HG03039 (cell line): ENCODE measurements around the gene THUMPD2.
A peak's percentile ranks its signal among the peaks of the same experiment; 100 is the strongest.
"Not testable (repeated sequence)": the region's sequence is repeated elsewhere in the genome, so short reads cannot be mapped to it uniquely, and the experiment has no call there.

ENCODE experiments used
- ATAC-seq: cut with Tn5 transposase; IDR thresholded peaks from one replicate; pipeline ENCODE4 v1.9.1; 2021; ENCODE audit warnings: mild to moderate bottlenecking, moderate library complexity; ENCODE audit not compliant: unreplicated experiment

THUMPD2 gene

DNA sequence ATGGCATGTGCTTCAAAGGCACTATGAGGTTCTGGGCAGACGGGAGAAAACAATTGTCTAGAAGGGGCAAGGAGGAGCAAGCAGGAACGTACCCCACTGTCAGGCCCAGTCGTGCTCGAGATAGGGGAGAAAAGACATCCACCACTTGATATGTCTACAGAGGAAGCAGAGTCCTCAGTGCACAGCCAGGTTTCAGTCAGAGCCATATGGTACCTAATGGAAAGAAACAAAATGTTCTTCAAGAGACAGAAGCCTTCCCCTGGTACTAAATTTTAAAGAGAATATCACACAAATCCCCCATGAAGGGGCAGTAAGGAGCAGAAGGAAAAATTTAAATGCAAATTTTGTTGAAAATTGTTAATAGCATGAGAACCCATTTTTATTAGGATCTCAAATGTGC, 21.9 kb downstream of the THUMPD2 start:
- ATAC-seq: no peak

DNA sequence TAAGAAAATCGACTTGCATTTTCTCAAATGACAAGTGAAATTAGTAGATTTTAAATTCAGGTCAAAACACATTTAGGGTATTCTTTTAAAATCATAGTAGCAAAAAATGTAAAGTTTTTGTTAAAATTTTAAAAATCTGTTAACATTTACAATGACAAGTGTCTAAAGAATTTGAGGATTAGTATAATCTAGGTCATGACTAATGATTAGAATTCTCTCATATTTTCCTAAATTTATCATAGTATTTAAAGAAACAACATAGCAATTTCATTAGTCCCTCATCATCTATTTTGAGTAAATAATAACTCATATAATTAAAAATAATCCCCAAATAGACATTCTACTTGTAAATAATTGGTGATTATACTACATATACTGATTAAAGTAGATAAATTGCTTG, 23.6 kb downstream of the THUMPD2 start:
- ATAC-seq: no peak

DNA sequence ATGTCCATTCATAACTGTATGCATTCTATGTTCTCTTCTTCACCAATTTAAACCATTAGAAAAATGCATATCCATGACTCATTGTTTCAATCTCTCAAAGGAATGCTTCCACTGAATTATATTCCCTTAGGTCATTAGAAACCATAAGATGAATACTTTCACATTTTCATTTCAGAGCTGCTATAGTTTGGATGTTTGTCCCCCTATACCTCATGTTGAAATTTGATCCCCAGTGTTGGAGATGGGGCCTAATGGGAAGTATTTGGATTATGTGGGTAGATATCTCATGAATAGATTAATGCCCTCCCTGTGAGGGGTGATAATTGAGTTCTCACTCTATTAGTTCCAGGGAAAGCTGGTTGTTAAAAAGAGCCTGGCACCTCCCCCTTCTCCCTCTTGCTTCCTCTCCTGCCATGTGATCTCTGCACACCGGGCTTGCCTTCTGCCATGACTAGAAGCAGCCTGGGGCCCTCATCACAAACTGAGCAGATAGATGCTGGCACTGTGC, 35.7 kb downstream of the THUMPD2 start:
- ATAC-seq: no peak

DNA sequence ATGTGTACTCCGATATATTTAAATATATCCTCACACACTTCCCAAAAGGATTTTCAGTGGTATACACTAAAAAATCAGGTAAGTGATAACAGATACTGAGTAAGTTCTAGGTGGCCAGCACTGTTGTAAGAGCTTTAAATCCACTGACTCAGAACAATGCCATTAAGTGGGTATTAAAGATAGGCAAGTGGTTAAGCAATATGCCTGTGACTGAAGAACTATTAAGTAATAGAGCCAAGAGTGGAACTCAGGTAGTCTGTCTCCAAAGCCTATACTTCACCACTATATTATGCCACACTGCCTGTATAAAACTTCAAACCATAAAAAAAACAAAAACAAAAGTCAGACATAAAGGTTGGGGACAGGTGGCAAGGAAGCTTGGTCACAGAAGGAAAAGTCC, 37.2 kb downstream of the THUMPD2 start:
- ATAC-seq: no peak

DNA sequence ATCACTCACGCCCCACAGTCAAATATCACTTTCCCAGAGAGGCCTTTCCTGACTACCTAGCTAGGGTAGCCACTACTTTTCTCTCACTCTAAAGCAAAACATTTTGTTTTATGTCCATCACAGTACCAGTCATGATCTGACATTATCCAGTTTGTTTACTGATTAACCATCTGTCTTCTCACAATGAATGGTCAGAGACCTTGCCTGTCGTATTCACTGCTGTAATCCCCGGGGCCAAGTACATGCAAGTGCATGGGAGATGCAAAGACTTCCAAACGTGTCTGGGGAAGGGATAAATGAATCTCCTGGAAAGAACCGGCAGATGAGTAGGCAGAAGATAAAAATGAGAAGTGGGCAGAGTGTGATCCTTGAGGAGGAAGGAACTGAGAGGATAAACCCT, 39.7 kb downstream of the THUMPD2 start:
- ATAC-seq: no peak

DNA sequence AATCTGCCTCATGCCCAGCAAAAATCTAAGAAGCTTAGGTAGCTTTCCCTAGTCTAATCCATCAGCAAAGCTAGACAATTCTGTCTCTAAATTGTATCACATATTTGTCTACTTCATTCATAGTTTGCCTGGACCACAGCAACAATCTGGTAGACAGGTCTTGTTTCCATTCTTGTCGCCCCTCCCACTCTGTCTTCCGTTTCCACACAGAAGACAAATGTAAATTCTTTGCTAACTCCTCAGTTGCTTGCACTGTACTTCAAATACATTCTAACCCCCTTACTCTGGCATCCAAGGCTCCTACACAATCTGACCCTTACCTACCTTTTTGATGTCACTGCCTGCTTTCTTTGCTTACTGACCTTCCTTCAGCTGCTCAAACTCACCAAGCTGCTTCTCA, 40.1 kb downstream of the THUMPD2 start:
- ATAC-seq: no peak

DNA sequence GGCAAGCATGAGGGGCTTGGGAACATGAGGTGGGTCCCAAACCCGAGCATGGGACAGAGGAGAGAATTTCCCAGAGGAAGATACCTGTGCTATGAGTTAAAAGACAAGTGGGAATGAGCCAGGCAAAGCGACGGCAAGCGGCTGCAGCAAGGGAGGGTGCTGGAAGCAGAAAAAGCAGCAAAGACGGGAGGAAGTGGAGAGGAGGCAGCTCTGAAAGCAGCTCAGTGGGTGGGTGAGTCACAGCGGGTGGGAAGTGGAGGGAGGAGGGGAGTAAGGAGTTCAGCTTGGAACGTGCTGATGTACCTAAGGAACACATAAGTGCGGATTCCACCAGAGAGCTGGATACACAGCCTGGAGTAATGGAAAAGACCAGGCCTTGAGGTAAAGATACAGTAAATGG, 41.4 kb downstream of the THUMPD2 start:
- no peak for ATAC-seq

DNA sequence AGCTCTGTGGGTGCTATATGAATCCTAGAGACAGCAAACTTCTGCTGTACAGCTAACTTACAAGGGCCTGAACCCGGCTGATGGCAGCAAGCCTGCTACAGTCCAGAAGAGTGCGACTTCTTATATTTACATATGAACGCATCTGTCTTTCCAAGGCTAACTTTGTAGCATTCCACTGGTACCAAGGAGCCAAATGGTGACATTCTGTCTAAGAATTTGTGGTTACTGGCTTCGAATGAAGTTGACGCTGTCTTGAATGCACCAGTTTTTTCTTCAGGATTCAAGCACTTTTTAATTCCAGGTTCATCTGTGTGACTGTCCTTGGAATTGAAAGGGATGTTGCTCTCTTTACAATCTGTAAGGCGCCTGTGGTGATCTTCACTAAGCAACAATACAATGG, 42.4 kb downstream of the THUMPD2 start:
- no peak for ATAC-seq

DNA sequence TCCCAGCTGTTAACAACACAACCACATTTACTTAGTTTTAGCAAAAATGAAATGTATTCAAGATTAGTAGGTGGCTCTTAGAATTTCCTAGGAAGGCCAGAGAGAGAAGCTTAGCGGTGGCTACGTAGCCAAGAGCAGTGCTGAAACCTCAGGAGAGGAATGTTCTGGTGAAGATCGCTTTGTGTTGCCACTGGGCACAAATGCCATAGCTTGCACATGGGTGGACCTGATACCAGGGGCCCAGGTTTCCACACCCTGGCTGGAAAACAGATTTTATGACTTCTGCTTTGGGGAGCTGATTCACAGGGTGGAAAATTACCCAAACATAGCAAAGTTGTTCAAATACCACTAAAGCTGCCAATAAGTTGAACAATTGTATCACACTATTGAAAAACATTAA, 43.4 kb downstream of the THUMPD2 start:
- ATAC-seq: no peak

DNA sequence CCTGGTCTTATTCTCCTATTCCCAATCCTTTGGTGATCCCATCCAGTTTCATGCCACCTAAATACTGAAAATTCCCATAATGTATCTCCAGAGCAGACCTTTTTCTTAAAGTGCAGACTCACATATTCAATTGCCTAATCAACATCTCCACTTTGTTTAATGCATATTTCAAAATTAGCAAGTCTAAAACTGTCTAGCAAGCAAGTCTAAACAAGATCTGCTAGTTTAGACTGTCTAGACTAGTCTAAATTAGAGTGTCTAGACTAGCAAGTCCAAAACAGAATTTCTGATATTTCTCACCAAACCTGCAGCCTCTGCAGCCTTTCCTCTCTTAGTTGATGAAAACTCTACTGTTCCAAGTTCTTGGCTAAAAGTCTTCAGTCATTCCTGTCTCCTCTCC, 44.6 kb downstream of the THUMPD2 start:
- no peak for ATAC-seq

DNA sequence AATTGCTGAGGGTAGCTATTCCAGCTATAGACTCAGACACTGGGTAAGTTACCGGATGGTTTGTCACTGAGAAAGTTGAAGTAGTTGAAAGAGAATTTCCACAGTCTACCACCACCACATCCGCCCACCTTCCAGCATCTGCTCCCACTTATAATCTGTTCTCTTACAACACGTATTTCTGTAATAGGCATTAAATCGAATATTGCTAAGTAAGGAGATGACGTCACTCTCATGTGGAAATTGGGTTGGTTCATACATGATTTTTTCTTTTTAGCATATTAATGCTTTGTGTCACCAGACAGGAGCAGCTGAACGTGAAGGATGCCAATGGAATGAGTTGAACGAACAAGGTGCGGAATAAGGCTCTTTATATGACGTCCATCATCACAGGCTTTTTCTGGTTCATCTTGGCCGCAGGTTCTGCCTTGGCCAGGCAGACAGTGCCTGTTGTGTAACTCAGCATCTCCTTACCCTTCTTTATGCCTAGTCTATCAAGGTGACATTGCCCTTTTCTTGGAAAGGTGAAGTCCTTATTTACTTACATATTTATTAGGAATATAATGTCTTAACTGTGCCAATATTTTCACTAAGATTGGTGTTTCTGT, 45.9 kb downstream of the THUMPD2 start:
- no peak for ATAC-seq

DNA sequence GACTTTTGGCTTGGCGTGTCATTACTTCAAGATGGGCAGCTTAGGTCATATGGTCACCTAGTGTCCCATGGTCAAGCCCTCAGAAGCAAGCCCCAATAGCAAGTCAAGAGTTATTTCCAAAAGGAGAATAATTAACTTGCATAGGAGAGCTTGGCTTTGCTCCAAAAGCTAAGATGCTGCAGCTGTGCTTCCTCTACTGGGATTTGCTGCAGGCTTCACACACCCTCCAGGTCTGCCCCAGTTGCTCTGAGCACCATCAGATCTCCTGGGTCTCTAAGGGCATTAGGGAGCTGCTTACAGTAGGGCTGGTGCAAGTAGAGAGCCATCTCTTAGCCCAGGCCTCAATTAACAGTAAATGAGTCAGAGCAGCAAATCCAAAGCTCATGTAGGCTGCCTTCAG, 46.6 kb downstream of the THUMPD2 start:
- no peak for ATAC-seq

DNA sequence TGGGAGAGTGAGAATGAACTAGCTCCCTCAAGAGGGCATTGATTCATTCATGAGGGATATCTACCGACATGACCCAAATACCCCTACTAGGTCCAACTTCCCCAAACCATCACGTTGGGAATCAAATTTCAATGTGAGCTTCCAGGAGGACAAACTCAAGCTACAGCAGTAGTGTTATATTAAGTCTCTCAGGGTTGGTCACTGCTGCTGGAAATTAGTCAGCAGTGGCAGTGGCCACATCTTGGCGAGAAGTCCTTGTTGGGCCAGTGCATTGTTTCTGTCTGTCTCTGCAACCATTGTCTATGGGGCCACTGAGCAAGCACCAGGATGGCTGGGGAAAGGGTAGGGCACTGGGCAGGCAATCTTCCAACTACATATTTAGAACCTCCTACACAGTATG, 47.5 kb downstream of the THUMPD2 start:
- ATAC-seq: no peak

DNA sequence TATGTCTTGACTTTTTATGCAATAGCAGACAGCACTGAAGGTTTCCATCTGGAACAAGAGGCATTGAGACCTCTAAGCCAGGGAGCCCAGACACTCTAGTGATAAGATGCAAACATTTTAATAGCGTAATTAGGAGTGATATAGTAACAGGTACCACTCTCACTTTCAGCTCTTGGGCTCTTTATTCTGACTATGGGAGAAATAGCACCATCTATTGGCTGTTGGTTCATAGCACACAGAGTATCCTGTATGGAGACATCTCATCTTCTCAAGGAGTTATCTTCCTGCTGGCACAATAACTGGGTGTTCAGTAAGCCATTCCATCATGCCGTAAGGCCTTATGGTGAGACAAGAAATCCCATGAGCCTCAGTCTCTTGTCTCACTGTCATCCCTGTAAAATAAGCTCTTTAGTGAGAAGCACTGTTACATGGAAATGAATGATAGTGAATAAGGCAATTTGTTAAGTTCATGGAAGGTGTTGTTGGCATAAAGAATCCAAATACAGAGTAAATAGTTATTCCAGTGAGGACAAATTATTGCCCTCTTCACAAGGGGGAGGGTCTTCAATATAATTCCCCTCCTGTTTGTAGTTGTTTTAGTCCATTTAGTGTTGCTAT, 48.3 kb downstream of the THUMPD2 start:
- peak; percentile 45 for ATAC-seq

DNA sequence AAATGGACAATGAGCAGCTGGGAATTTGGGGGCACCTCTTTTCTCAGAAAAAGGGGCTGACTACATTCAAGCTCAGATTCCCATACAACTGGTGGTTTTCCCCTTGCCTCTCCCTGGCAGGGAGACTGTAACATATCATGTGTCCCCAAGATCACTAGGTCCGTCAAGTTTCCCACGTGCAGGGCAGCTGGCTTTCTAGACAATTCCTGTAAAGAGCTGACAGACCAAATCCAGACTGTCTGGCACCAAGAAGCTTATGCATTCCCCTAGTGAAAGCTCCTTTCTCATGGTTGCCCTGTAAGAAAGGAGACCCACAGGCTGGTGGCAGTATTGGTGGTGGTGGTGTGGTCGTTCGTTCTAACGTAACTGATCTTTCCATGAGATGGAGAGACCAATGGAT, 48.8 kb downstream of the THUMPD2 start:
- ATAC-seq: no peak

DNA sequence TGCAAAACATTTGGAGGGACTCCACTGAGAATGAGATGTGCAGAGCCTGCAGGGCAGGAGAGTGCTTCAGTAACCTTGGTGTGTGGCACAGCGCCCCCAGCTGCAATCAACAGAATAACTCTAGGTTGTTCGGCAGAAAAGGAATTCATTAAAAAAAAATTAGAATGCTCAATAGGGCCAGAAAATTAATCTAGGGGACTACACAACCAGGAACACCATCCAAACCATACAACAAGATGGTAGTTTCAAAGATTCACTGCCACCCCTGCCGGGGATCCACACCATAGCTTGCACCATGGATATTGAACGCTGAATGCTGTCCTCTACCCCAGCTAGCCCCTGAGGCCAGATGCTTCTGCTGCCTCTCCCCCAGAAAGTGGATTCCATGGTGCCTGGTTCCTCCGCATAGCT, 50.1 kb downstream of the THUMPD2 start:
- ATAC-seq: peak; percentile 41

DNA sequence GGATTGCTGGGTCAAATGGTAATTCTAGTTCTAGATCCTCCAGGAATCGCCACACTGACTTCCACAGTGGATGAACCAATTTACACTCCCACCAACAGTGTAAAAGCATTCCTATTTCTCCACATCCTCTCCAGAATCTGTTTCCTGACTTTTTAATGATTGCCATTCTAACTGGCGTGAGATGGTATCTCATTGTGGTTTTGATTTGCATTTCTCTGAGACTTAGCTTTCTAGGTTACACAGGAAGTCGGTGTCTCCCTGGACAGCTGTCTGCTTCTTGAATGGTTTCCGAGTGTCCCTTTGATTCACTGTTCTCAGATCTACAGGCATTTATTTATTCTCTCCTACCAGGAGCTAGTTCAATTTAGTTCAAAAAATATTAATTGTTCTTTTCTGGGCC, 51.0 kb downstream of the THUMPD2 start:
- not testable (repeated sequence) for ATAC-seq

DNA sequence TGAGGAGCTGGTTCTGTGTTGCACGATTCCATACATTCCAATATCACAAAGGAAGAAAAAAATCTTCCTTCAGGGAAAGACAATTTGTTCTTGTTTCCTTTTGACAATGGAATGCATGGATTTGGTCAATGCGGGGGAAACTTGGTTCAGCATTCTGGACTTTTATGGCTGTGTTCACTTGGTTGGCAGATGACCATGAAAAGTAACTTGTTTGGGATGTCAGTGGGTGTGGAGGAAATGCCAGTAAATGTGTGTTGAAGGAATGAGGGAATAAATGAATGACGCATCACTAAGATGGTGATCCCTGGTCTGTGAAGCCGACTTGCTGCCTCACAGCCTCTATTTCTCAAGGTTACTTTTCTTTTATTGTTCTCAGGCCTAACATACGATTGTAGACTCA, 53.7 kb downstream of the THUMPD2 start:
- ATAC-seq: no peak

DNA sequence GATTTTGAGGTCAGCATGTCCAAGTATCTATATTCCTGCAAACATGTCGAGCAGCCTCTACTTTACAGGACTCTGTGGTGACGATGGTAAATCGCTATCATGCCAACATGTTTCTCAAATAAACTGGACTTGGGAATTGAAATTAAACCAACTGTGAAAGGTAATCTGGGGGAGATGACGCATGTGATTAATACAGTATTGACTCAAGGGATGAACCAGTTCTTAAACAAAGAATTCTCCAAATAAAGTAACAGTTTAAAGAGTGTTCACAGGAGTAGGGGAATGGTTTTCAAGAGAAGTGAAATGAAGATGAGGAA, 54.3 kb downstream of the THUMPD2 start:
- ATAC-seq: no peak

DNA sequence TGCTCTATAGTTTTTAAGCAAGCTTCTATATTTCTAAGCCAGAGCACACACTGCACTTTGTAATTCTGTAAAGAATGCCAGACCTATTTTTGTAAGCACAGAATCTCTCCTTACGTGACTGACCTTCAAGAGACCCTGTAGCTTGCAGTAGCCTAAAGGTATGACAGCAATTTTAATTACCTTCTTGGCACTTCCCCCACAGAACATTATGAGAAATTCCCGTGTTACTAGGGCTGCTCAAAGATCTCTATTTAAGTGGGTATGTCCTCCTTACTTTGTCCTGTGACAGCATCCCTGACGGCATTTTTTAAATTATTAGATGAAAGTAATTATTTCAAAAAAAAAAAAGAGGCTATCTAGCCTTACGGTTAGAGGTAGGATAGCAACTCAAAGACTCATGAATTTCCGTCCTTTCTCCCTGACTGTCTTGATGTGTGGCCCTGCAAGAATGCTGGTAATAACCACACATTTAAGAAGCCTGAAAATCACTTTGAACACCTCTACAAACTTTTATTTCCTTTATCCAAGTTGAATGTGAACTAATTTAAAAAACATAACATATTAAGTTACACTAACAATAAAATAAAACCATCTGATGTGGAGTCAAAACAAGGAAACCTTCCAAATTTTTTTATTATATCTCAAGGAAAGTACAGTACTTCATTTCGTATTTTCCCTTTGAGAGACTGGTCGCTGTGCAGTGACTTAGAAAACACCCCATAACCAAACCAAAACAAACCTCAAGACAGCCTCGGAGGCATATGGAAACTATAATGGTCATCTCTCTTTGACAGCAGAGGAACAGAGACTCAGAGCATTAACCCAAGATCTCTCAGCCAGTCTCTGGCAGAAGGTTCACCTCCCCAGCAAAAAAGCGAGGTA, 54.9 kb downstream of the THUMPD2 start:
- ATAC-seq: no peak

DNA sequence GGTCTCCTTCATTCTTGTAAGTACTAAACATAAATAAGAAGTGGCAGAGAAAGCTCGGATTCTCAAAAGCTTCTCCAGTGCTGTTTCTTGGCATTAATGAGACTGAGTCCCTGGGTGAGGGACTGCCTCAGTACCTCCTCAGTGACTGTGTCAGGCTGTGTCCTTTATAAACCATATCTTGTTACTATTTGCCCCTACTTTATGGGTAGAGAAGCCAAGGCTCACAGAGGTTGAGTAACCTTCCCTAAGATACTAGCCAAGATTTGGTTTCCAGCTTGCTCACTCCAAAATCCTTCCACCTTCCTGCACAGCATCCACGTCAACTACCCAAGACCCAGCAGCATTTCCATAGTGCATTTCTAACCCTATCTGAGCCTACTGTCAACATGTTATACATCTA, 55.6 kb downstream of the THUMPD2 start:
- no peak for ATAC-seq

DNA sequence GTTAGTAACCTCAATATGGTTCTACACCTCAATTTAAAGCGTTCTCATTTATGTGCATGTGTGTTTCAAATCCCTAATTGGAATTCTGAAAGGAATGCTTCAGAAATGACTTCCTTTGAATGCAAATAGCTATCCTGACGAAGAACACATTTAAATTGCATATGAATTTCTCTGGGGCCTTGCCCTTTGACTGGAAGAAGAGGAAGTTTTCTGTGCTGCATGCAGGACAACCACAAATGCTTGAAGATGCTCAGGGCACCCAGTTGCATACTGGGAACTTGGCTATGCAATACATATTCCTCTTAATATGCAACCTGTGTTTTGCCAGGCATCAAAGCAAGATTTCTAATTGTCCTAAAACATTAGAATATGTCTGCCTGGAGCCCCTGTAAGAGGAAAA, 58.1 kb downstream of the THUMPD2 start:
- ATAC-seq: no peak
